ENCODE results near the gene PDE4A.
"Not testable (repeated sequence)": the region's sequence is repeated elsewhere in the genome, so short reads cannot be mapped to it uniquely, and the experiment has no call there.

The PDE4A gene

GRCh38 chr19:10403137-10404021 is 17.0 kb upstream of the PDE4A start, which contains the start of gene CDC37:
Gene CDC37, minus strand, starts transcription at chr19:10403542. Its CDS starts 63 bp downstream, at chr19:10403479.
- no peak for DNase-seq (ENCODE audit: low read depth, low spot score)

- no peak for DNase-seq (ENCODE audit: low read depth, low spot score)
These were observed 15.2 kb upstream of the PDE4A start for GRCh38 chr19:10404888-10405820.

GRCh38 chr19:10406191-10406590 is 14.1 kb upstream of the PDE4A start:
- DNase-seq (ENCODE audit: low read depth, low spot score): no peak

- DNase-seq (ENCODE audit: low read depth, low spot score): no peak
These were observed 13.2 kb upstream of the PDE4A start for GRCh38 chr19:10407096-10407495.

- no peak for DNase-seq (ENCODE audit: low read depth, low spot score)
These were observed 11.6 kb upstream of the PDE4A start for GRCh38 chr19:10408511-10409283.

- not testable (repeated sequence) for DNase-seq (ENCODE audit: low read depth, low spot score)
These were observed 9.1 kb upstream of the PDE4A start for GRCh38 chr19:10411224-10411623.

GRCh38 chr19:10412257-10412977 is 7.9 kb upstream of the PDE4A start:
- DNase-seq (ENCODE audit: low read depth, low spot score): no peak

- no peak for DNase-seq (ENCODE audit: low read depth, low spot score)
These were observed 4.3 kb upstream of the PDE4A start for GRCh38 chr19:10416083-10416379.

- DNase-seq (ENCODE audit: low read depth, low spot score): no peak
These were observed 3.7 kb upstream of the PDE4A start for GRCh38 chr19:10416380-10417257.

GRCh38 chr19:10417541-10418234 is 2.6 kb upstream of the PDE4A start:
- DNase-seq (ENCODE audit: low read depth, low spot score): no peak

- DNase-seq (ENCODE audit: low read depth, low spot score): no peak
These were observed 2.2 kb upstream of the PDE4A start for GRCh38 chr19:10418235-10418484.

GRCh38 chr19:10418485-10419199 is 1.7 kb upstream of the PDE4A start:
- DNase-seq (ENCODE audit: low read depth, low spot score): no peak

- DNase-seq (ENCODE audit: low read depth, low spot score): no peak
These were observed 1.1 kb upstream of the PDE4A start for GRCh38 chr19:10419200-10419645.

- peak; percentile 94 for DNase-seq (ENCODE audit: low read depth, low spot score)
These were observed 493 bp upstream of the PDE4A start for GRCh38 chr19:10419646-10420443.

GRCh38 chr19:10421240-10422045 is 1.1 kb downstream of the PDE4A start:
- no peak for DNase-seq (ENCODE audit: low read depth, low spot score)

- DNase-seq (ENCODE audit: low read depth, low spot score): no peak
These were observed 1.7 kb downstream of the PDE4A start for GRCh38 chr19:10422046-10422461.

GRCh38 chr19:10422846-10423245 is 2.5 kb downstream of the PDE4A start:
- DNase-seq (ENCODE audit: low read depth, low spot score): no peak
